Activated naive CD4-positive, alpha-beta T cell treated with Interleukin-2 at 50 U/mL for 16 hours (primary cell): ENCODE data around the gene SREBF2.
"Not testable (repeated sequence)": the region's sequence is repeated elsewhere in the genome, so short reads cannot be mapped to it uniquely, and the experiment has no call there.

ENCODE experiments used
- DNase-seq: peaks from one replicate; pipeline ENCODE4 v3.0.0-alpha.2; 2020

The SREBF2 gene

DNA sequence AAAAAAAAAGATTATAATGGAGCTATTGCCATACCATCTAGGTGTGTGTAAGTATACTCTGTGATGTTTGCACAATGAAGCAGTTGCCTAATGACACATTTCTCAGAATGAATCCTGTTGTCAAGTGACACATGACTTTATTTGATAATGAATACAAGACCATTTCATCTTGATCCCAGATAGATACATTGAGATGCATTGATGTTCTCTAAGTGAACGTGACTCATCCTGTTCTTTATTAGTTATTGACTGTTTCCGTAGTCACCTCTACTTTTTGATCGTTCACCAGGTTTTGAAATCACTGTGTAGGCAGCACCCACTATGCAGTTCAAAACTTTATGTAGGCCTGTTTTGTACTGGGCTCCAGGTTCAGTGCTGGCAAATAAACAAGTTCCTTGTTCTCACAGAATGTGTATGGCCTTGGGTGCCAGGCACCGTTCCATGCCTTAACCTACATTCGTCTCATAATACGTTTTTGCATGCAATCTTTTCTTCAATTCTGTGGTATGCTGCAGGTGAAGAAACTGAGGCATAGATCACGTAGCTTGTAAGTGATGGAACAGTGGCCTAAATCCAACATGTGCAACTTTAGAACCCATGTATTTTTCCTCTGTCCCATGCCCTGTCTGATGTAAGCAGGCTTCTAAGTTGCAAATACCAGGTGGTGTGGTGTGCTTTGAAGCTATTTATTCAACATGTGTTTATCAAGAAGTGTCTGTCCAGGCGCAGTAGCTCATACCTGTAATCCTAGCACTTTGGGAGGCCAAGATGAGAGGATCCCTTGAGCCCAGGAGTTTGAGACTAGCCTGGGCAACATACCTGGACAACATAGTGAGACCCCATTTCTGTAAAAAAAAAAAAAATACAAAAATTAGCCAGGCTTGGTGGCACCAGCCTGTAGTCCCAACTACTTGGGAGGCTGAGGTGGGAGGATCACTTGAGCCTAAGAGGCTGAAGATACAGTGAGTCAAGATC lies 10.4 kb downstream of the SREBF2 start:
- peak; percentile 42 for DNase-seq

DNA sequence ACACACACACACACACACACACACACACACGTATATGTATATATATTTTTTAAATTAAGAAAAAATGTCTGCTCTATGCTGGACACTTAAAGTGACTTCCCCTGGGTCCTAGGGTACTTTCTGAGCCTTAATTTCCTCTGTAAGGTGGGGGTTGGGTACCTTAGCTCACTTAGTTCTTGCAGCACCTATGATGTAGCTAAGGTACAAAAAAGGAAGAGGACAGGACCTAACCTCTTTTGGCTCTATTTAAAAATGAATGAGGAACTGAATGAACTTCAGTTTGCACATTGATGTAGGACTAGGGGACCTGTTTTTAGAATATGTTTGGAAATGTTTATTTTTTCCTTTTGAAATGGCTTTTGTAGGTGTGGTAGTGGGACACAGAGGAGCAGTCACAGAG lies 11.1 kb downstream of the SREBF2 start:
- no peak for DNase-seq

DNA sequence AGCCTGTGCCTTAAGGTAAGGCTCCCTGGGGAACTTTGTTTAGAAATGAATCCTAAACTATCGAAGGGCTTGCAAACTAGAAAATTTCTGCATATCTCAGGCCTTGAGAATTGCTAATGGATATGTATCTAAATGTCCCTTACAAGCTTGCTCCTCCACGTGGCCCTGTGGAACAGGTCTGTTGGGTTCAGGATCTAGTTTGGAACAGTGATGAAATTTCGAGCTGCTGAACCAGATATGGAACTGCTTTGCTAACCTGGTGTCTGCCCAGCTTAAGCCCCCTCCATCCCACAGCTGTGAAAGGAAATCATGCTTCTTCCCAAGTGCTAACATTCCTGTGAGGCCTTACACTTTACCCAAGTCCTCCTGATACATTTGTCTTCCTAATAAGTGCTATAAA lies 11.6 kb downstream of the SREBF2 start:
- no peak for DNase-seq

DNA sequence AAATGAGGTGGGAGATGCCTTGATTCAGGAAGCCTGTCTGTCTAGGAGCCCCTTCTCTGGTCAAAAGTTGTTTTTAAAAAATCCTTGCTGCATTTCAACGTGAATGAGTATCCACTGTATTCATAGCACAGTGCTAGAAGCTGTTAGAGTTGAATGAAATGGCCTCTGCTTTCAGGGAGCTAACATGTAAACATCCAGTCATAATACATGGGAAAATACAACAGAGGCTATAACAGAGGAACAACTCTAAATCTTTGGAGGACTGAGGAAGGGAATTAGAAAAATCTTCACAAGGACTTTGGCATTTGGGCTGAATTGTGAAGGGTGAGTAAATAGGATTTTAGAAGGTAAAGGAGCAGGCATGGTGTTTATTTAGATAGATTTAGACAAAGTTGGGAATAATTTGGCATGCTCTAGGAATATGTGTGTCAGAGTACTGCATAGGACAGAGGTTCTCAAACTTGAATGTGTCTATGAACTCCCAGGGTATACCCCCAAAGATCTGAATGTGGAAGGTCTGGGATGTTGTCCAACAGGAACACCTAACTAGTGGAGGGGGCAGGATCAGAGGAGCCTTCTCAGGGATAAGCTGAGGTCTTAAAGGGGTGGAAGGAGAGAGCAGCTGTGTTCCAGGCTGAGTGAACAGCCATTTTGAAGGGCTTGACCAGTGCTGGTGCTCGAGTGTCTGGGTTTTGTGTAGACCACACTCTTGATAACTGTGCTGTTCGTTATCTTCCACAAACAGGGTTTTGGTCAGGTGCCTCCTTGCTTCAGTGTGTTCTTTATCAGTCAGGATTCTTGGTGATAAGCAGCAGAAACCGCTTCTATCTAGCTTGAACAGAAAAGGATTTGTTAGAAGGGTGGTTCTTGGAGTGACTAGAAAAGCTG lies 12.7 kb downstream of the SREBF2 start:
- DNase-seq = no peak

DNA sequence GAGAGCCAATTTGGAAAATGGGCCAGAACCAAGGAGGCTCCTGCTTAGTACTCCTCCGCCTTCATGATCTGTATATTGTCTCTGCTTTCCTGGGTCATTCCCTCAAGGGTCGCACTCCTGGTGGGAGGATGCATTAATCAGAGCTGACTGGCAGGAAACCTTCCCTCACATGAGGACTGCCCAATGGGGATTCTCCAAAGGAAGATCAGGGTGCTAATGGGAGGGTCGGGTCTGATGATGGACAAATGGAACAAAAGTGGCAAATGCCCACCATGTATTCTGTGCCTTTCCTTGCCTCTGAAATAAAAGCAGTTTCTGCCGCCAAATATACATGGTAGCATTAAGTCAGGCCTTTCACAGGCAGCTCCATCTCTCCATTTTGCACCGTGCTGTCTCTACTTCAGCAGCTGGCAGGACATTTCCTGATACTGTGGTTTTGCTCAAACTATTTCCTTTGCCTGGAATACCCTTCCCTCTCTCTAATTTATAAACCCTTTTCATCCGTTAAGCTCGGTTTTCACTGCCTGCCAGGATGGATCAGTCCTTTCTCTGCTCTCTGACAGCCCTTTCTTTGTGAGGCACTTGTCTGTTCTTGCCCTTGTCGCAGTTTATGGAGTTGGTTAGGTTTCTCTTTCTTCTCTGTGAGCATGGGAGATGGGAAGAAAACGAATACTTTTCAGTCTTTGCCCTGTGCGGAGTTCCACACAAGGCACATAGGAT lies 13.5 kb downstream of the SREBF2 start:
- no peak for DNase-seq

DNA sequence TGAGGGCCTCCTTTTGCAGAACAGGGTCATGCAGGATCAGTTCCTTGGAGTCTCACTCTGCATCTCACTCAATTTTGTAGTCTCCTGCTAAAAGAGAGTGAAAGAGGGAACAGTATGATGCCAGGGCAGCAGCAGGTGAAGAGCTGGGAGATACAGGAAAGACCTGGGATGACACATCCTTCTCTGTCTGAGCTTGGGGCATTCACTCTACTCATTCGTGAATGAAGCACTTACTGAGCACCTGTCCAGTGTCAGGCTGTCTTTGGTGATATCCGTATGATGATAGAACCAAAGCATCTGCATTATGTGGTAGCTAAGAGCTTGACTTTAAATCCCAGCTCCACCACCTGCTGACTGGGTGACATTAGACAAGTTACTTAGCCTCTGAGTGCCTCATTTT lies 14.4 kb downstream of the SREBF2 start:
- no peak for DNase-seq

DNA sequence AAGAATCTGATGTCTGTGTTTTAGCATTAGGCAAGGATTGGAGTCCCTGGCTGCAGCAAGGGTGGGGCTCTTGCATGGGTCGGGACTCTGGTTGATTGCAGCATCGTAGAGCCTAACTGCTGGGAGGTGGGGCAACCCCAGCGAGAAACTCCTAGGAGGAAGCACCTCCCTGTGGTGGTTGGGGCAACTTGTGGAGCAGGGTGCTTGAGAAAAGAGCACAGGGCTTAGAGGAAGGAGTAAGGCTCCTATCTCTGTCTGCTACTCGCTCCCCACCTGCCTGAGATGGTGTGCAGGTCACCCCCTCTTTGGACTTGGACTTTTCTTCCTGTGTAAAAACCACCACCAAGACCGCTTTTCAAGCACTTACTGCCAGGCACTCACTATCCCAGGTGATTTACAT lies 15.6 kb downstream of the SREBF2 start:
- no peak for DNase-seq

DNA sequence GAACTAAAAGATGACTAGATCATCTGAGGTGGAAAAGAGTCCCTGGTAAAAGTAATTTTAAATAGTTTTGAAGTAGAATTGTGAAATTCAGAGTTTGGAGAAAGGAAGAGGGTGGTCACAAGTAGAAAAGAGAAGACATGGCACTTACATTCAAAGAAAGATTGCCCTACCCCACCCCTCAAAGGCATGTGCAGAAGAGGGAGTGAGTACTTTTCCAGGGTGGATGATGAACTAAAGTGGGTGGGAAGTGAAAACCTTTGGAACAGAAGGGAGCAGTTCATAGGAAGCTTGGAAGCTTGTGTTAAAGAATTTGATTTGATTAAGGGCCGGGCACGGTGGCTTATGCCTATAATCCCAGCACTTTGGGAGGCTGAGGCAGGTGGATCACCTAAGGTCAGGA lies 23.6 kb downstream of the SREBF2 start:
- no peak for DNase-seq

DNA sequence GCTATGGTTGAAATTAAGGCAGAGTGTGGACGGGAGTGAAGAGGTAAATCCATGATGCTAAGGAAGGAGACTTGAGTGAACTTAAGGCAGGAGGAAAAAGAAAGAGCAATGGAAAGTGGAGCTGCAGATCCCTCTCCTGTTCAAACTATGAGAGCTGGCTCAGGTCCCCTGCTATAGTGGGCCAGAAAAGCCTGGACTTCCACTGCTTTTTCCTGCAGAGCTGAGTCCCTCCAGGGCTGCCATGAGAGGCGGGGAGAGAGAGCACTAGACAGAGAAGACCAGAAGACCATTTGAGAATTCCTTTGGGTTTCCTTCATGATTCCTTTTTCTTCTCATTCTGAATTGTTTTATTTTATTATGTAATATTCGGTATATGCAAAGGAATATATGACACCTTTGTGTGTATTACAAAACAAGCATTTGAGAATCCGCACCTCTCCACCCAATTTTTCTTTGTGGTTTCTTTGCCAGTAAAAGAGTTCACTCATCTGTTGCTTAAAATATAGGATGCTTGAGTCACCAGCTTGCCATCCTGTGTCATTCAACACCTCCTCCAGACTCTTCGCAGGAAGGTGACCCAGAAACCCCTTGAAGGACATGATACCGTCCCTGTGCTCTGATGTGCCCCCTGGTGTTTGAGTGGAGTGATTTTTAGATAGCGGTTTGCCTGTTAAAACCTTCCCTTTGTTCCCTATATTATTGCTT lies 24.4 kb downstream of the SREBF2 start:
- peak; percentile 82 for DNase-seq

DNA sequence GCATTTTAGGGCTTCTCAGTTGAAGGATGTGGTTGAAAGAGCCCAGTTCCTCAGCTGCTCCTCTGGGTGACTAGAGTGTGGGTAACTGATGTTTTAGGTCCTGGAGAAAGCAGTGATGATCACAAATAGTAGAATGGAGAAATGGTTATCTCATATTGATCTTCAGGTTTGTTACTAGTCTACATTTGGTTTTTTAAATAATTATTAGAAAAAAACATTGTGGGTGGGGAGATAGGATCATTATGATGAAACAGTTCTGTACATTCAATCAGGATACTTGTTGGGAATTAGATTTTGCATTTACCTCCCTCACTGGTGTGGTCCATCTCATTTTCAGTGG lies 24.9 kb downstream of the SREBF2 start:
- DNase-seq = no peak

DNA sequence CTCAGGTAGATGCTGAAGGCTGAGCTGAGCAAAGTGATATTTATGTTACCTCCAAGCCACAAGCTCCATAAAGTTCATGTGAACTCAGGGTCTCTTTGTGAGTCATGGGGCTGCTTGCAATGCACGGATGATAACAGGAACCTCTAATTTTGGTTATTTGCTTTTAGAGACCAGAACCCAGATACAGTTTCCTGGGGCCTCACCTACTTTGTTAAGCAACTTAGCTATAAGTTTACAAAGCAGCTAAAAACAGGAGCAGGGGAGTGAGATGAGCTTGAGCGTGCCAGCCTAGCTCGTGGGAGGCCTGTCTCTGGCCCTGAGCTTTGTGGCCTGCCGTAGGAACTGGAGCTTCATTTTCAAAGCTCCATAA lies 29.2 kb downstream of the SREBF2 start:
- peak; percentile 65 for DNase-seq

DNA sequence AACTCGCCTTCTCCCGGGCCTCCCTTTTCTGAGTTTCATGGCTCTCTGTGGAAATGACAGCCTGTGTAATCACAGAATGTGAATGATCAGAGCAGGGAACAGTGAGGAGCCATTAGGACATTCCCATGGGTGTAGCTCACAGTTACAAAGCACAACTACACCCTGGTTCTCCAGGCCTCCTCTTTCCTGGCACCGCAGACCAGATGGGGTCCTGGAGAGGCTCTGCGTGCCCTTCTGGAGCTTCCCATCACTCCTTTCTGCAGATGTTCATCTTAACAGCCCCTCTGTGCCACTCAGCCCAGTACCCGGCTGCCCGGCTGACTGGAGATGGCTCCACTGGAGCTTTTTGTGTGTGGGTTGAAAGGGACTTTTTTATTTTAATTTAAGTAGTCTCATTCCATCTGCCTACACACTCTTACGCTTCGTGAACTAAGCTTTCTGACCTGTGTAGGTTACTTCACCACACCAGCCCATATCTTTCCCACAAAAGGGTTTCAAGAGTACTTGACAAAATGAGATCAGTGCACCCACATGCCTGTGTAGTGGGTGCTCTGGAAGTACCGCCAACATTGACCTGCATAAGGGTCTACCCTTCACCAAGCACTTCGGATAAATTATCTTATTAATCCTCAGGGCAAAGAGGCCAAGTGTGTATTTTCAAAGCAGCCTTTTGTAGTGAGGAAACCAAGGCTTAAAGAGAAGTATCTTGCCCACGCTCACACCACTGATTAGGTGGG lies 29.8 kb downstream of the SREBF2 start:
- peak; percentile 72 for DNase-seq

DNA sequence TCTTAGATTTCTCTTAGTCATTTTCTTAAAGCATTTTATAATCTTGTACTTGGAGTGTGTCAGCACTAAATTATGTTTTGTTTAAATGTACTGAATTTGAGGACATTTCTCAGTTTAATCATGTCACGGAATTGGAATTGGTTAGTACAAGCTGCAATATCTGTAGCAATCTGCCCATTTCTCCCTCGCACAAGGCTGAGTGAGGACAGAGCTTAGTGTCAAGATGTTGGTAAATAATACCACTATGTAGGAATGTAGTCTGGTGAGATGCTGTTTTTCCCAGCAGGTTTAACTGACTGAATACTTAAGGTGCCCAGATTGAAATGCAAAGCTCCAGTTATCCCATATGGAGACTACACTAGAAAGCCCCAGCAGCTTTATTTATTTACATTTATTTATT lies 30.6 kb downstream of the SREBF2 start:
- DNase-seq = no peak

DNA sequence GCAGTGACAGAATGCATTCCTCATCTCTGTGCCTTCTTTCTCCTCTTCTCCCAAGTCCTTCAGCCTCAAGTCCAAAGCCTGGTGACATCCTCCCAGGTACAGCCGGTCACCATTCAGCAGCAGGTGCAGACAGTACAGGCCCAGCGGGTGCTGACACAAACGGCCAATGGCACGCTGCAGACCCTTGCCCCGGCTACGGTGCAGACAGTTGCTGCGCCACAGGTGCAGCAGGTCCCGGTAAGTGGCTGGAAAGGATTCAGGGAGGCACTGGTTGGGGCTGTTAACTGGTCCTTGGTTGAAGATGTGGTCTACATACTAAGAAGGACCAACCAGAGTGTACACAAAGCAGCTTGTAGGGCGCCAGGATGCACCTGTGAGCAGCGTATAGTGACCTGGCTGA lies 35.7 kb downstream of the SREBF2 start:
- no peak for DNase-seq

DNA sequence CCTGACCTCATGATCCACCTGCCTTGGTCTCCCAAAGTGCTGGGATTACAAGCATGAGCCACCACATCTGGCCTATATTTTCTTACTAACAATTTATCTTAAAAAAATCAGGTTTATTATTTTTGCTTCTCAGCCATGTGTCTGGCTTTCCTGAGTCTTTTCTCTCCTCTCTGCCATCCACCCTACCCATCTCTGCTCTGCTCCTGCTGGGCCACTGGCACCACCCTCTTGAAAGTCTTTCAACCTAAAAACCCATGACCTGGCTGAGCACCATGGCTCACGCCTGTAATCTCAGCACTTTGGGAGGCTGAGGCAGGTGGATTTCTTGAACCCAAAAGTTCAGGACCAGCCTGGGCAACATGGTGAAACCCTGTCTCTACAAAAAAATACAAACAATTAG lies 37.2 kb downstream of the SREBF2 start:
- not testable (repeated sequence) for DNase-seq

DNA sequence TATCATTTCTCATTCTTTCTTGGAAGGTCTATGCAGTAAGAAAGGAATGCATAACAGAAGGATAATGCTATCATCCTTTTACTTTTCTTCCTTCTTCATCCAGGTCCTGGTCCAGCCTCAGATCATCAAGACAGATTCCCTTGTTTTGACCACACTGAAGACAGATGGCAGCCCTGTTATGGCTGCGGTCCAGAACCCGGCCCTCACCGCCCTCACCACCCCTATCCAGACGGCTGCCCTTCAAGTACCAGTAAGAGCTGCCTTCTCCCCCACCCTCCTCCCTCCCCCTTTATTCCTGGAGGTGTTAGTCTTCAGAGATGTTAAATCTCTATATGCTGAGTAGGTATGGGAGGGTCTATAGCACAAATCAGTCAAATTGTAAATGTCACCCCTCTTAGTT lies 37.9 kb downstream of the SREBF2 start:
- DNase-seq = no peak

DNA sequence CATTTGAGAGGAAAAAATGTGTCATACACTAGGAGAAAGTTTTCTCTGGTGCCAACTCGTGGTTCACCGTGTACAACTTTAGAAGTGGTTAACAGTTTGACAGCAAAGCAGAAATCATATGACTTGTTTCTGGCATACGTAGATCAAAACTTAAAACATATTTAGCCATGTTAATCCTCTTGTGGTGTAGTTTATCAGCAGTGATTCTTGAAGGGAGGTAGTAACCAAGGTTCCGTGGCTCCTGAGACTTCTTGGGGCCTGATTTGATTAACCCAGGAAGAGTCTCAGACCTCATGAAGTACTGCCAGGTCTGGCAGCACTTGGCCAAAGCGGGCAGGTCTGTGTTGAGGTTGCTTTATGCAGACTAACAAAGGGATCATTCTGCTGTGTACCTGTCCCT lies 40.5 kb downstream of the SREBF2 start:
- peak; percentile 25 for DNase-seq

DNA sequence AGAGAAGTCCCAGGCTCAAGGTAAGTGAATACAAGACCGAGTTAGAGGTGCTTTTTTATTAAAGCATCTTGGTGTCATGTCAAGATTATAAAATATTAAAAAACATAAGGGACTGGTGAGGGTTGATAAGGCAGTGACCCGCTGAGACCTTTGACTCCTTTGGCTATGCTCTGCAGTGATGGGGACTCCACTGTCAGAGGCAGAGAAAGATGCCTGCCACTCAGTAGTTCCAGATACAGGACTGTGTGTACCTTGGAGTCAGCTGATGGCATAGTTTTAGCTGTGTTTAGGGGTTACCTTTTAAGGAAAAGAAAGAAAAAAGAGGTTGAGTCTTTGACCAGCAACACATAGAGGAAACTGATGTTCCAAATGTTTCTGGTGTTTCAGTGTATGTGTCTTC lies 41.2 kb downstream of the SREBF2 start:
- DNase-seq = no peak

DNA sequence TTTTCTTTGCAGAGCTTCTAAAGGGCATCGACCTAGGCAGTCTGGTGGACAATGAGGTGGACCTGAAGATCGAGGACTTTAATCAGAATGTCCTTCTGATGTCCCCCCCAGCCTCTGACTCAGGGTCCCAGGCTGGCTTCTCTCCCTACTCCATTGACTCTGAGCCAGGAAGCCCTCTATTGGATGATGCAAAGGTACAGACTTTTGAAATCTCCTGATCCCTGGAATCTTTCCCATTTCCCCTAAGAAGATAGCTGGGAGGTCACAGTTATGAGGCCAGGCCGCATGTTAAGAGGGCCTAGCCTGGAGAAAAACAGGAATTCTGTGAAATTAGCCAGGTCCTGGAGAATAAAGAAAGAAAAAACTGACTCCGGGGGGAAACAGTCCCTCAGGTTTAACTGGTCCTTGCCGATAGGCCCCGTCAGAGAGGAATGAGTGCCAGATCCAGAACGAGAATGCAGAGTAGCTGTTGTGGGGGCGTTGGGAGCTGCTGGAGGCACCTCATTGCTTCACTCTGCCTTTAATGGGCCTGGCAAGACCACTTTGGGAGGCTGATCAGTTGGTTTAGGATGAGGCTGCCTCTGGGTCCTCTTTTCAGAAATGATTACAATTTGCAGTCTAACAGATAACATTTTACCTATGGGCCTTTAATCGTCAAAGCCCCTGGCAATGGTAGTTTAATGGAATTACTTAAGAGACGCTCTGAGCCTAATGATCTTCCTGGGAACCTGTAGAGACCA lies 42.8 kb downstream of the SREBF2 start:
- DNase-seq = no peak

DNA sequence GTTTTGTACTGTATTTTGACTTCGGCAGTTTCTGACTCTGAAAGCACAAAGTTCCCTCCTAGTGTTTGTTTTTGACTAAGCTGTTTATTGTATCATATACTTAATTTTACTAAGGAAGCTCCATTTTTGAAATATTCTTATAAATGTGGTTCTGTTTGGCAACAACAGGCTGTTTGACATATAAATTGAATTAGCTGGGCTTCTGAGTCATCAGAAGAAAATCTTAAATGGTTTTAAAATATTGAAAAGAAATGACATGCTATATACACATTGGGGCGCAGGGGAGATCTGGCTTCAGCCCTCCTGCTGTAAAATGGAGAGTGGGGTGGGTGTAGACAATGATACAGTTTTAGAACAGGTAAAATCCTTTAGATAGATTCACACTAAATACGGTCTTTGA lies 43.4 kb downstream of the SREBF2 start:
- no peak for DNase-seq

DNA sequence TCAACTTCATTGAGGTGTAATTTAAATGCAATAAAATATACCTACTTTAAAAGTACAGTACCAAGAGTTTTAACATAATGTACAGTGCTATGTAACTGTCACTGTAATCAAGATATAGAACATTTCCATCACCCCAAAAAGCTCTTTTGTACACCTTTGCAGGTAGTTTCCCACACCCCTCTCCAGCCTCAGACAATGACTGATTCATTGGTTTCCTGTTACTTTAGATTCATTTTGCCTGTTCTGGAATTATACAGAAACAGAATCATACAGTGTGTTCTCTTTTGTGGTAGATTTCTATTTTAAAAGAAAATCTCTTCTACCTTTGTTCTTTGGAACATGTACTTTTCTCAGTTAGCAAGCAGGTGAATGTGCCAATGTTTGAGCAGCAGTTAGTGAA lies 43.8 kb downstream of the SREBF2 start:
- DNase-seq = no peak
